IMR-90 (cell line): ENCODE measurements around the gene SHE.

Experiments used
- CHD1 ChIP-seq: IDR thresholded peaks from 2 replicates; pipeline ENCODE4 v1.6.1; 2012; ENCODE audit warnings: low read depth, low read length, improper control_type of control experiment
- POLR2A ChIP-seq: IDR thresholded peaks from 2 replicates; pipeline ENCODE4 v1.6.1; 2012; ENCODE audit warnings: mild to moderate bottlenecking, low read depth, low read length
- RAD21 ChIP-seq: IDR thresholded peaks from 2 replicates; pipeline ENCODE4 v1.6.1; 2012; ENCODE audit warnings: low read length, improper control_type of control experiment
- TF ChIP-seq, protein P1 (sequence below): conservative IDR thresholded peaks from 2 replicates; pipeline ENCODE4 v1.5.1; 2012; ENCODE audit warnings: mild to moderate bottlenecking, low read depth, low read length, improper control_type of control experiment

DNA sequence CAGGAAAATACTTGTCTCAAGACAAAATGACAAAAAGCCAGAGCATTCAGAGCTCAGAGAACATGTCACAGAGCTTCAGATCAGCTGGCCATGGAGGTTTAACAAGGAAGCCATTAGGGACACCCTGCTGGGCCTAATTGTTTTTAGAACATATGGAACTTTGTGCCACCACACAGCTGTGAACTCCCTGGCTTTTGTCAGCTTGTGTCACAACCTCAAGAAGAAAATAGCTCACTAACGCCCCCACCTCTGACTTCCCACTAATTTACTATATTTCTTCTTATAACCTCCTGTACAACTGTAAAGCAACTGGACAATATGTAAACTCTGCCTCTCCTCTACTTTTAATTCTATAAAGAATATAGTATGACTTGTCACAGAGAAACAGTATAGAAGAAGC lies 21.2 kb downstream of the SHE start:
- TF ChIP-seq, protein P1, sequence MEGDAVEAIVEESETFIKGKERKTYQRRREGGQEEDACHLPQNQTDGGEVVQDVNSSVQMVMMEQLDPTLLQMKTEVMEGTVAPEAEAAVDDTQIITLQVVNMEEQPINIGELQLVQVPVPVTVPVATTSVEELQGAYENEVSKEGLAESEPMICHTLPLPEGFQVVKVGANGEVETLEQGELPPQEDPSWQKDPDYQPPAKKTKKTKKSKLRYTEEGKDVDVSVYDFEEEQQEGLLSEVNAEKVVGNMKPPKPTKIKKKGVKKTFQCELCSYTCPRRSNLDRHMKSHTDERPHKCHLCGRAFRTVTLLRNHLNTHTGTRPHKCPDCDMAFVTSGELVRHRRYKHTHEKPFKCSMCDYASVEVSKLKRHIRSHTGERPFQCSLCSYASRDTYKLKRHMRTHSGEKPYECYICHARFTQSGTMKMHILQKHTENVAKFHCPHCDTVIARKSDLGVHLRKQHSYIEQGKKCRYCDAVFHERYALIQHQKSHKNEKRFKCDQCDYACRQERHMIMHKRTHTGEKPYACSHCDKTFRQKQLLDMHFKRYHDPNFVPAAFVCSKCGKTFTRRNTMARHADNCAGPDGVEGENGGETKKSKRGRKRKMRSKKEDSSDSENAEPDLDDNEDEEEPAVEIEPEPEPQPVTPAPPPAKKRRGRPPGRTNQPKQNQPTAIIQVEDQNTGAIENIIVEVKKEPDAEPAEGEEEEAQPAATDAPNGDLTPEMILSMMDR, result no peak
- TF ChIP-seq POLR2A, result no peak
- TF ChIP-seq CHD1, result no peak
- no peak for TF ChIP-seq RAD21
